PC-9 (cell line): ENCODE data around the gene TTC29. TPM values are rescaled to one million over a fixed set of nuclear protein-coding genes. Genes with fewer than 3 reads are reported as not detected.
"Not testable (repeated sequence)": the region's sequence is repeated elsewhere in the genome, so short reads cannot be mapped to it uniquely, and the experiment has no call there.

Experiments used
- BruUV-seq: library from RNA; stranded (reverse); fragments of 400-500 nt; replicated peaks from 2 replicates; lab custom pipeline; 2021; lab: Mats Ljungman, UMichigan
- CTCF ChIA-PET: fragments of 300-600 bp; sonication (Branson Sonifier 250); formaldehyde crosslinking; loops from one replicate; lab custom pipeline; 2022; ENCODE audit warnings: antibody characterized with exemption; lab: Charles Lee
- POLR2A ChIA-PET: fragments of 300-600 bp; sonication (Branson Sonifier 250); formaldehyde crosslinking; loops from one replicate; lab custom pipeline; 2022; ENCODE audit warnings: antibody characterized with exemption; ENCODE audit not compliant: unreplicated experiment; lab: Charles Lee
- DNase-seq, 2 experiments: peaks; one replicate each; pipeline versions ENCODE4 v3.0.0 to v3.0.0-alpha.2; 2015 to 2022; ENCODE audit warnings: mixed read lengths in 1 of 2
- H2AFZ ChIP-seq: fragments of 200-600 bp; sonication (generic); 2 replicates; pipeline ENCODE4 v1.8.1; 2017; ENCODE audit warnings: antibody characterized with exemption
- H3F3A ChIP-seq: fragments of 200-600 bp; sonication (generic); 2 replicates; pipeline ENCODE4 v1.8.1; 2017; ENCODE audit warnings: antibody characterized with exemption, mild to moderate bottlenecking, low read depth; ENCODE audit not compliant: insufficient read depth
- H3K27ac ChIP-seq: fragments of 200-600 bp; sonication (generic); 2 replicates; pipeline ENCODE4 v1.6.1; 2016; ENCODE audit warnings: mixed run types
- H3K27me3 ChIP-seq: fragments of 200-600 bp; sonication (generic); 2 replicates; pipeline ENCODE4 v1.6.1; 2016; ENCODE audit warnings: low read depth, mixed run types; ENCODE audit not compliant: insufficient read depth
- H3K36me3 ChIP-seq: fragments of 200-600 bp; sonication (generic); 2 replicates; pipeline ENCODE4 v1.6.1; 2016; ENCODE audit warnings: low read depth, mixed run types
- H3K4me1 ChIP-seq: fragments of 200-600 bp; sonication (generic); replicated peaks from 2 replicates; pipeline ENCODE4 v1.6.1; 2016; ENCODE audit warnings: mixed run types; ENCODE audit not compliant: insufficient read depth
- H3K4me2 ChIP-seq: fragments of 200-600 bp; sonication (generic); 2 replicates; pipeline ENCODE4 v1.6.1; 2017; ENCODE audit warnings: mixed run types
- H3K4me3 ChIP-seq: fragments of 200-600 bp; sonication (generic); 2 replicates; pipeline ENCODE4 v1.6.1; 2016; ENCODE audit warnings: mixed run types
- H3K79me2 ChIP-seq: fragments of 200-600 bp; sonication (generic); 2 replicates; pipeline ENCODE4 v1.6.1; 2017; ENCODE audit warnings: low read depth, mixed run types
- H3K9me2 ChIP-seq: fragments of 200-600 bp; sonication (generic); 2 replicates; pipeline ENCODE4 v1.8.1; 2017; ENCODE audit warnings: mild to moderate bottlenecking; ENCODE audit not compliant: insufficient read depth
- H3K9me3 ChIP-seq: fragments of 200-600 bp; sonication (generic); 2 replicates; pipeline ENCODE4 v1.8.1; 2016; ENCODE audit warnings: low read depth; ENCODE audit not compliant: insufficient read depth
- H4K20me1 ChIP-seq: fragments of 200-600 bp; sonication (generic); 2 replicates; pipeline ENCODE4 v1.8.1; 2017; ENCODE audit not compliant: insufficient read depth
- EZH2 ChIP-seq: fragments of 200-600 bp; sonication (generic); IDR thresholded peaks from 2 replicates; pipeline ENCODE4 v1.8.0; 2017; ENCODE audit warnings: antibody characterized with exemption, low read depth
- intact Hi-C: fragments of 100-400 bp; cut with micrococcal nuclease; formaldehyde crosslinking; loops from one replicate; pipeline ENCODE4 v1.10.0; 2022; ENCODE audit not compliant: unreplicated experiment
- total RNA-seq: library from RNA; stranded (reverse); gene quantifications from 2 replicates; pipeline ENCODE4 v1.2.3, GENCODE V29; 2021
- TF ChIP-seq, protein P1 (sequence below): fragments of 200-600 bp; sonication (generic); conservative IDR thresholded peaks from 2 replicates; pipeline ENCODE4 v1.6.1; 2017; ENCODE audit warnings: mixed run types, antibody characterized with exemption, mild to moderate bottlenecking, moderate library complexity

TTC29 gene
- total RNA-seq, 1 experiment from 2014 or later, result not detected

DNA sequence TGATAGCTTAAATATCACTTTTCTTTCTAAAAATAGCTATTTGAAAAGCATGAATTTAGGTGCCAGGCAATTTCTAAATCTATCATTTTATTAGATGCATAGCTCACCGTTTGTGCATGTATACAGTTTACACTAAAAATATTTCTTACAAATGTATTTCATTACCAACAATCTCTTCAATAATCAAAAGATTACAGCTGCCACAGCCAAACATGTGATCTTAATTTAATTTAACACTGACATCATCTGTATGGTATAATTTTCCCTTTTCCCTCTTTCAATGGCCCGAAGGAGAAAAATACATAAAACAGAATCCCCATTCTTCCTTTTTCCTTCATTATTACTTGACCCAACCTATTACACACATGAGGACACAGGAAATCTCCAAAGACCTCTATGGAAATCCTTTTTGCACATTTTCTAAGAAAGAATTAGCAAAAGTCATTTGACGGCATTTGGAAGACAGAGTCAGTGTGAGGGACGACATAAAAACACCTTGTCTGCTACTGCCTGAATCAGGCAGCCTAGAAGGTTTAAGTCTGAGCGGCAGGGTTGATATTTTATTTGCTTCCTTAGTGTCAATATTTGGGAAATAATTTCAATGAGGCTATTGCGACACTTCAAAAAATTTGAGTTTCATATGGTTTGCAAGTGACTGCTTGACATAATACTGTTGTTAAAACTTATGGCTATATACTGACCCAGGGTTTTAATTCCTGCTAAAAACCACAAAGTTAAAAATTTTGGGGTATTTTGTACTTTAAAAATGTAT, 111.2 kb downstream of the TTC29 start:
- Histone ChIP-seq H3F3A (no peaks in the 10 kb centered on the region), H3K9me2 (no peaks in the 10 kb centered on the region), H3K4me3 (no peak overlapping the region), H3K27me3 (no peaks in the 10 kb centered on the region), H3K27ac (no peak overlapping the region), H3K79me2 (no peaks in the 10 kb centered on the region), H2AFZ (no peak overlapping the region), H3K4me1 (no peaks in the 10 kb centered on the region), H3K9me3 (no peaks in the 10 kb centered on the region), H3K4me2 (no peak overlapping the region), H3K36me3 (no peaks in the 10 kb centered on the region), H4K20me1 (no peaks in the 10 kb centered on the region)
- no peak for TF ChIP-seq EZH2
- TF ChIP-seq, protein P1, sequence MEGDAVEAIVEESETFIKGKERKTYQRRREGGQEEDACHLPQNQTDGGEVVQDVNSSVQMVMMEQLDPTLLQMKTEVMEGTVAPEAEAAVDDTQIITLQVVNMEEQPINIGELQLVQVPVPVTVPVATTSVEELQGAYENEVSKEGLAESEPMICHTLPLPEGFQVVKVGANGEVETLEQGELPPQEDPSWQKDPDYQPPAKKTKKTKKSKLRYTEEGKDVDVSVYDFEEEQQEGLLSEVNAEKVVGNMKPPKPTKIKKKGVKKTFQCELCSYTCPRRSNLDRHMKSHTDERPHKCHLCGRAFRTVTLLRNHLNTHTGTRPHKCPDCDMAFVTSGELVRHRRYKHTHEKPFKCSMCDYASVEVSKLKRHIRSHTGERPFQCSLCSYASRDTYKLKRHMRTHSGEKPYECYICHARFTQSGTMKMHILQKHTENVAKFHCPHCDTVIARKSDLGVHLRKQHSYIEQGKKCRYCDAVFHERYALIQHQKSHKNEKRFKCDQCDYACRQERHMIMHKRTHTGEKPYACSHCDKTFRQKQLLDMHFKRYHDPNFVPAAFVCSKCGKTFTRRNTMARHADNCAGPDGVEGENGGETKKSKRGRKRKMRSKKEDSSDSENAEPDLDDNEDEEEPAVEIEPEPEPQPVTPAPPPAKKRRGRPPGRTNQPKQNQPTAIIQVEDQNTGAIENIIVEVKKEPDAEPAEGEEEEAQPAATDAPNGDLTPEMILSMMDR, result no peak
- ChIA-PET POLR2A (no interaction called here), CTCF (no interaction called here)
- intact Hi-C loops, result no loop called here
- BruUV-seq, result no TSS peak
- no peak for DNase-seq

DNA sequence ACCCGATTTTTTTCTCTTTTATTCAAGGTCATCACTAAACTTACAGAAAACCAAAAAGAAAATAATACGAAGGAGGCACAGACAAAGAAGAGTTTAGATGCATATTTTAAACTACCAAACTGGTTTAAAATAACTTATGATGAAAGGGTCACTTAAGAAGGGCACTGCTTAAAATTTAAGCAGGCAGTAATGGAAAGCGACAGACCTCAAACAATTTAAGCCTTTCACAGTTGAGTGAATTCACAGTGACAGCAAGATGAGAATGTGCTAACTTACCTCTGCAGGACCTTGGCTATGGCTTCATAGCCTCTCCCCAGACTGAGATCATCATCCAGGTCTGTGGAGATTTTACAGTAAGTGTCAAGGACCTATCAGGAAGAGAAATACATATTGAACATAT, 112.1 kb downstream of the TTC29 start:
- no peak for DNase-seq
- intact Hi-C loops, result no loop called here
- no peaks in the 10 kb centered on the region for H3K9me2 ChIP-seq

DNA sequence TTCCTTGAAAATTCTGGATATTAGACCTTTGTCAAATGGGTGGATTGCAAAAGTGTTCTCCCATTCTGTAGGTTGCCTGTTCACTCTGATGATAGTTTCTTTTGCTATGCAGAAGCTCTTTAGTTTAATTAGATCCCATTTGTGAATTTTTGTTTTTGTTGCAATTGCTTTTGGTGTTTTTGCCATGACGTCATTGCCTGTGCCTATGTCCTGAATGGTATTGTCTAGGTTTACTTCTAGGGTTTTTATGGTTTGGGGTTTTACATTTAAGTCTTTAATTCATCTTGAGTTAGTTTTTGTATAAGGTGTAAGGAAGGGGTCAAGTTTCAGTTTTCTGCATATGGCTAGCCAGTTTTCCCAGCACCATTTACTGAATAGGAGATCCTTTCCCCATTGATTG, 122.7 kb downstream of the TTC29 start:
- H3K27me3 ChIP-seq, H3K4me2 ChIP-seq, H4K20me1 ChIP-seq, CTCF ChIA-PET, BruUV-seq, H3K36me3 ChIP-seq, H3K9me2 ChIP-seq, intact Hi-C loops, DNase-seq, H3K4me1 ChIP-seq, H2AFZ ChIP-seq, H3K9me3 ChIP-seq, H3K4me3 ChIP-seq, H3K79me2 ChIP-seq, H3F3A ChIP-seq, H3K27ac ChIP-seq: not testable (repeated sequence)
- POLR2A ChIA-PET, result interaction anchor here (0.6 kb wide), 1 partner anchor 29 kb away, joined by 4 read pairs; no protein-coding TSS in a partner anchor

More for the DNA sequence above, 112.1 kb downstream of the TTC29 start:
- POLR2A ChIA-PET, result no interaction called here
- no TSS peak for BruUV-seq
- Histone ChIP-seq H3K79me2 (no peaks in the 10 kb centered on the region), H3K4me1 (no peaks in the 10 kb centered on the region), H3K27me3 (no peaks in the 10 kb centered on the region), H3F3A (no peaks in the 10 kb centered on the region), H3K27ac (no peak overlapping the region), H3K9me3 (no peaks in the 10 kb centered on the region), H2AFZ (no peak overlapping the region), H3K4me2 (no peak overlapping the region), H3K4me3 (no peak overlapping the region), H3K36me3 (no peaks in the 10 kb centered on the region), H4K20me1 (no peaks in the 10 kb centered on the region)
- CTCF ChIA-PET, result no interaction called here
- TF ChIP-seq, protein P1, result no peak
- TF ChIP-seq EZH2, result no peak
